MM.1S (cell line): ENCODE measurements around the gene FAM131C.
"Not testable (repeated sequence)": the region's sequence is repeated elsewhere in the genome, so short reads cannot be mapped to it uniquely, and the experiment has no call there.

Experiments
- DNase-seq: peaks from one replicate; pipeline ENCODE4 v3.0.0-alpha.2; 2015
- H2AFZ ChIP-seq: fragments of 300-600 bp; sonication (generic); 2 replicates; pipeline ENCODE4 v1.6.0; 2016; ENCODE audit warnings: antibody characterized with exemption, low read length
- H3F3A ChIP-seq: fragments of 300-600 bp; sonication (generic); 2 replicates; pipeline ENCODE4 v1.6.1; 2016; ENCODE audit warnings: mild to moderate bottlenecking, antibody characterized with exemption, low read length, moderate library complexity, mixed read lengths; ENCODE audit not compliant: insufficient read depth
- H3K27ac ChIP-seq: fragments of 300-600 bp; sonication (generic); 2 replicates; pipeline ENCODE4 v1.5.1; 2016; ENCODE audit warnings: mild to moderate bottlenecking, low read length
- H3K27me3 ChIP-seq: fragments of 300-600 bp; sonication (generic); replicated peaks from 2 replicates; pipeline ENCODE4 v1.6.0; 2016; ENCODE audit warnings: low read length; ENCODE audit not compliant: insufficient read depth
- H3K36me3 ChIP-seq: fragments of 300-600 bp; sonication (generic); replicated peaks from 2 replicates; pipeline ENCODE4 v1.6.1; 2016; ENCODE audit warnings: mild to moderate bottlenecking, low read length, mixed read lengths; ENCODE audit not compliant: insufficient read depth
- H3K4me1 ChIP-seq: fragments of 300-600 bp; sonication (generic); 2 replicates; pipeline ENCODE4 v1.6.1; 2016; ENCODE audit warnings: low read length, mixed read lengths
- H3K4me2 ChIP-seq: fragments of 300-600 bp; sonication (generic); 2 replicates; pipeline ENCODE4 v1.6.0; 2016; ENCODE audit warnings: low read depth, low read length
- H3K4me3 ChIP-seq: fragments of 300-600 bp; sonication (generic); 2 replicates; pipeline ENCODE4 v1.5.1; 2016; ENCODE audit warnings: low read length, mixed read lengths
- H3K79me2 ChIP-seq: fragments of 300-600 bp; sonication (generic); 2 replicates; pipeline ENCODE4 v1.6.1; 2016; ENCODE audit warnings: mixed run types, low read length, mixed read lengths
- H3K9ac ChIP-seq: fragments of 300-600 bp; sonication (generic); 2 replicates; pipeline ENCODE4 v1.6.1; 2016; ENCODE audit warnings: low read length, mixed read lengths
- H3K9me2 ChIP-seq: fragments of 300-600 bp; sonication (generic); replicated peaks from 2 replicates; pipeline ENCODE4 v1.6.1; 2016; ENCODE audit warnings: mild to moderate bottlenecking, low read length, mixed read lengths; ENCODE audit not compliant: insufficient read depth
- H3K9me3 ChIP-seq: fragments of 300-600 bp; sonication (generic); replicated peaks from 2 replicates; pipeline ENCODE4 v1.6.1; 2016; ENCODE audit warnings: mild to moderate bottlenecking, low read length, mixed read lengths; ENCODE audit not compliant: insufficient read depth
- H4K20me1 ChIP-seq: fragments of 300-600 bp; sonication (generic); 2 replicates; pipeline ENCODE4 v1.6.1; 2016; ENCODE audit warnings: mild to moderate bottlenecking, low read length, moderate library complexity, mixed read lengths; ENCODE audit not compliant: insufficient read depth
- EZH2 ChIP-seq: fragments of 300-600 bp; sonication (generic); optimal IDR thresholded peaks from 2 replicates; pipeline ENCODE3; 2017; ENCODE audit warnings: low read depth, mild to moderate bottlenecking, antibody characterized with exemption, low read length, mixed read lengths
- EZH2phosphoT487 ChIP-seq: fragments of 300-600 bp; sonication (generic); IDR thresholded peaks from 2 replicates; pipeline ENCODE4 v1.6.1; 2018; ENCODE audit warnings: antibody characterized with exemption, low read length
- TF ChIP-seq, protein P1 (sequence below): fragments of 300-600 bp; sonication (generic); IDR thresholded peaks from 2 replicates; pipeline ENCODE4 v1.5.1; 2016; ENCODE audit warnings: antibody characterized with exemption, low read length, mixed read lengths

The FAM131C gene

DNA sequence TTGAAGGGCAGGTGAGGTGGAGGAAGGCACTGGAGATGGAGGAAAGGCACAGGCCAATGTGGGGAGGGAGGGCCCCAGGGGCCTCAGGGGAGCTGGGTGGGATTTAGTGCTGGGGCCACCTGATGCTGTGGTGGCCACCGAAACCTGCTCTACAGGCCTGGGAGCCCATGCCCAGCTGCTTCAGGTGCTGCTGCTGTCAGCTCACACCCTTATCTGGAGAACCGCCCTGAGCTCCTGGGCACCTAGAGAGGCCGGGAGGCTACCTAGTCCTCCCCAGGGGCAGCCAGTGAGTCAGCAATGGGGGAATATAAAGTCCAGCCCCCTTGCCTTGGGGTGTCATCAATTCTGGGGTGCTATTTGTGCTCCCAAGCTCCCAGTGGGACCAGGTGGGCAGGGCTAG, 12.2 kb downstream of the FAM131C start:
- Histone ChIP-seq H3K9me2 (no peaks in the 10 kb centered on the region), H3K36me3 (no peaks in the 10 kb centered on the region), H3K4me3 (no peak overlapping the region), H2AFZ (no peak overlapping the region), H3K4me1 (no peaks in the 10 kb centered on the region), H3K9ac (no peak overlapping the region), H3K4me2 (no peak overlapping the region), H4K20me1 (no peaks in the 10 kb centered on the region), H3K27ac (no peak overlapping the region), H3F3A (no peaks in the 10 kb centered on the region), H3K27me3 (peaks cover 49% of the 10 kb centered on the region), H3K9me3 (no peaks in the 10 kb centered on the region), H3K79me2 (no peaks in the 10 kb centered on the region)
- DNase-seq = no peak
- TF ChIP-seq EZH2 (no peak), EZH2phosphoT487 (no peak)
- TF ChIP-seq, protein P1, sequence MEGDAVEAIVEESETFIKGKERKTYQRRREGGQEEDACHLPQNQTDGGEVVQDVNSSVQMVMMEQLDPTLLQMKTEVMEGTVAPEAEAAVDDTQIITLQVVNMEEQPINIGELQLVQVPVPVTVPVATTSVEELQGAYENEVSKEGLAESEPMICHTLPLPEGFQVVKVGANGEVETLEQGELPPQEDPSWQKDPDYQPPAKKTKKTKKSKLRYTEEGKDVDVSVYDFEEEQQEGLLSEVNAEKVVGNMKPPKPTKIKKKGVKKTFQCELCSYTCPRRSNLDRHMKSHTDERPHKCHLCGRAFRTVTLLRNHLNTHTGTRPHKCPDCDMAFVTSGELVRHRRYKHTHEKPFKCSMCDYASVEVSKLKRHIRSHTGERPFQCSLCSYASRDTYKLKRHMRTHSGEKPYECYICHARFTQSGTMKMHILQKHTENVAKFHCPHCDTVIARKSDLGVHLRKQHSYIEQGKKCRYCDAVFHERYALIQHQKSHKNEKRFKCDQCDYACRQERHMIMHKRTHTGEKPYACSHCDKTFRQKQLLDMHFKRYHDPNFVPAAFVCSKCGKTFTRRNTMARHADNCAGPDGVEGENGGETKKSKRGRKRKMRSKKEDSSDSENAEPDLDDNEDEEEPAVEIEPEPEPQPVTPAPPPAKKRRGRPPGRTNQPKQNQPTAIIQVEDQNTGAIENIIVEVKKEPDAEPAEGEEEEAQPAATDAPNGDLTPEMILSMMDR = no peak

DNA sequence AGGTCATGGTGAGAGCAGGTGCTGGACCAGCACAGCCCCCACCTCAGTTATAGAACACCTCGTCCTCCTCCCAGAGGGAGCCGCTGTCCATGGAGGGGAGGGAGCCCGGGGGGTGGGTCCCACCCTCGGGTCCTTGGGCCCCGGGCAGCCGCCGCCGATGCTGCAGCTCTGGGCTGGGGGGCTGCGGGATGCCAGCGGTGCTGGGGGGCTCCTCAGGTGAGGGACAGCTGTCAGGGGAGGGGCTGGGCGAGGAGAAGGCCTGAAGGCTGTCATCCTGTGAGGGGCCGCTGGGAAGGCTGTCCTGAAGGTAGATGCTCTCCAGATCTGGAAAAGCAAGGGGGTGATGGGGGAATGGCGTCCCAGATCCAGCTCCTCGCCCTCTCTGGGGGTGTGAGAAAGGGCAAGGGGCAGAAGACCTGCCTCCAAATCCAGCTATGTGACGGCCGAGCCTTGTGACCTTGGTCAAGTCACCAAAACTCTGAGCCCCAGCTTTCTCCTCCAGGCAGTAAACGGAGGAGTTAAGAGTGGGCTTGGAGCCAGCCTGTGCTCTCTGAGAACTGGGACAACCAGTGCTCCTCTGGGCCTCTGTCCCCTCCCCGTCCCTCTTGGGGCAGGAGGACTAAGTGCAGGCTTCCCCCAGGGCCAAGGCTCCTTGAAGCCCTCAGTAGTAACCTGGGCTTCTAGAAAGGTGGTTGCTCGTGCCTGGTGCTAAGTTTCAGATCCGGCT, 14.9 kb downstream of the FAM131C start:
- H2AFZ ChIP-seq, H3K36me3 ChIP-seq, DNase-seq, H3K4me1 ChIP-seq, H3K79me2 ChIP-seq, H4K20me1 ChIP-seq, H3K9me3 ChIP-seq, H3K9me2 ChIP-seq, H3K9ac ChIP-seq, H3K27ac ChIP-seq, H3K4me2 ChIP-seq, H3K4me3 ChIP-seq, H3F3A ChIP-seq: not testable (repeated sequence)
- peaks cover 26% of the 10 kb centered on the region for H3K27me3 ChIP-seq

DNA sequence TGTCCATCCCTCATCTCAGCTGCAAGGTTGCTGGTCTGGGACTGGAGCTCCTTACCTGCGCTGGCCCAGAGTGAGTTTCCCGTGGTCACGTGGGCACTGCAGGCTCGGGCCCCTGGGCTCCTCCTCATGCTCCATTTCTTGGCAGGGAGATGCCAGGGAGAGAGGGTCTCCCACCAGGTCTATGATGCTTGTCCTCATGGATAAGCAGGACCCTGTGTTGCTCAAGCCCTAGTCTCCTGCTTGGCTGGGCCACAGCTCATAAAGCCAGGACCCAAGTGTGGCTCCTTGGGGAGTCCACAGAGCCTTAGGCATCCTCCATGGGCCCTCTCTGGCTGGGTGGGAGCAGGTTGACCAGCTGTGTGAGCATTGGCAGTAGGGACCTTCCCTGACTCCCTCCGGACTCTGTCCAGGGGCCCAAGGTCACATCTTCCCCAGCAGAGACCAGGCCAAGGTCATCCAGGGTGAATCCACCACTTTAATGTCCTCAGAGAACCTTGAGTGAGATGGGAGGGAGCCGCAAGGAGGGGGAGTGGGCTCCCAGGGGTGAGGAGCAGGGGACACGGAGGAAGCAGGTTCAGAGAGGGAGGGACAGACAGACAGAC, 16.0 kb downstream of the FAM131C start:
- not testable (repeated sequence) for H4K20me1 ChIP-seq, H3K9me3 ChIP-seq, H3K9ac ChIP-seq, H3F3A ChIP-seq, DNase-seq, H2AFZ ChIP-seq, H3K9me2 ChIP-seq, H3K27ac ChIP-seq, H3K4me2 ChIP-seq, H3K4me3 ChIP-seq, H3K36me3 ChIP-seq, H3K79me2 ChIP-seq
- H3K27me3 ChIP-seq = peaks cover 16% of the 10 kb centered on the region
- peaks cover 12% of the 10 kb centered on the region; the same call in 1 of the 2 replicates for H3K4me1 ChIP-seq

DNA sequence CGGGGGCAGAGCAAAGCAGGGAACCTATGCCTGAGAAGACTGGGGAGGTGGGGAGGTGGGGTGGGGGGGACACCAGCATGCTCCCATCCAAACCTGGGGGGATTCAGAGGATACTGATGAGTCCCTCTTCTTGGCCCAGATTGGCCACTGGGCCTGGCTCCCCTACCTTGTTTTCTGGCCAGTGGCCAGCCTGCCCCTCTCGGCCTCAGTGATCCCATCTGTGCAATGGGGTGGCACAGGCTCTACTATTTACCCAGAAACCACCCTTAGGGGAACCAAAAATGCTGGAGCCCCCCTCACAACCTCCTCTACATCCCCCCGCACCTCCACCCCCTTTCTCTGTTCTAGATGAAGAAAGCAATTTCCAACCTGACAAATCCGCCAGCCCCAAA, 16.9 kb downstream of the FAM131C start:
- peaks cover 17% of the 10 kb centered on the region for H3K27me3 ChIP-seq
- not testable (repeated sequence) for DNase-seq

More for the DNA sequence above, 16.9 kb downstream of the FAM131C start:
- H3K9me3 ChIP-seq, H3K27ac ChIP-seq, H3K79me2 ChIP-seq, H3K4me3 ChIP-seq, H3K9ac ChIP-seq, H3F3A ChIP-seq, H3K36me3 ChIP-seq, H2AFZ ChIP-seq, H3K4me2 ChIP-seq, H3K9me2 ChIP-seq, H4K20me1 ChIP-seq: not testable (repeated sequence)
- H3K4me1 ChIP-seq = peaks cover 12% of the 10 kb centered on the region; the same call in 1 of the 2 replicates
